CD4-positive, alpha-beta T cell (primary cell): Measurements from ENCODE around the gene TBCD. TPM values are rescaled to one million over a fixed set of nuclear protein-coding genes. Genes with fewer than 3 reads are reported as not detected.
A peak's percentile ranks its signal among the peaks of the same experiment; 100 is the strongest.

Source experiments
- ATAC-seq: fragments of 200-7000 bp; cut with Tn5 transposase; one replicate; pipeline ENCODE4 v1.10.0; 2022; ENCODE audit warnings: mild to moderate bottlenecking; ENCODE audit not compliant: poor library complexity
- CTCF ChIA-PET: fragments of 350-600 bp; sonication (Branson Sonifier 250); formaldehyde crosslinking; loops from one replicate; lab custom pipeline; 2021; ENCODE audit warnings: antibody characterized with exemption, inconsistent platforms; lab: Charles Lee
- POLR2A ChIA-PET: fragments of 350-600 bp; sonication (Branson Sonifier 250); formaldehyde crosslinking; loops from one replicate; lab custom pipeline; 2021; ENCODE audit warnings: antibody characterized with exemption, inconsistent platforms; lab: Charles Lee
- DNase-seq, 14 experiments: peaks; one replicate each; pipeline ENCODE4 v3.0.0-alpha.2; 2013 to 2020; ENCODE audit warnings: mixed read lengths in 2 of 14
- H3K27ac ChIP-seq, 2 donors: one replicate each; pipeline versions ENCODE4 v1.5.1 to v1.7.0; 2013; ENCODE audit warnings: low read length in 2 of 2, low read depth in 1 of 2, mild to moderate bottlenecking in 1 of 2
- H3K27me3 ChIP-seq, 2 experiments: 1 replicate in 1 of 2; 2 replicates in 1 of 2; pipeline versions ENCODE4 v1.6.1 to v1.7.0; 2013; ENCODE audit warnings: low read length in 2 of 2, control low read depth in 1 of 2, mild to moderate bottlenecking in 1 of 2, moderate library complexity in 1 of 2; ENCODE audit not compliant: insufficient read depth in 2 of 2, control insufficient read depth in 1 of 2
- H3K36me3 ChIP-seq: one replicate; pipeline ENCODE4 v1.6.1; 2013; ENCODE audit warnings: low read length, control low read depth; ENCODE audit not compliant: insufficient read depth
- H3K4me1 ChIP-seq: one replicate; pipeline ENCODE4 v1.6.1; 2013; ENCODE audit warnings: low read length, control low read depth; ENCODE audit not compliant: insufficient read depth
- H3K4me3 ChIP-seq: one replicate; pipeline ENCODE4 v1.5.1; 2013; ENCODE audit warnings: mild to moderate bottlenecking, low read length, moderate library complexity
- H3K9me3 ChIP-seq, 2 experiments: 1 replicate in 1 of 2; 2 replicates in 1 of 2; pipeline versions ENCODE4 v1.6.1 to v1.7.0; 2013; ENCODE audit warnings: low read length in 2 of 2, mild to moderate bottlenecking in 2 of 2, control low read depth in 1 of 2, moderate library complexity in 1 of 2; ENCODE audit not compliant: control insufficient read depth in 1 of 2, insufficient read depth in 1 of 2
- H3K27ac Mint-ChIP-seq: one replicate; pipeline ENCODE4 v1.8.0; 2020; ENCODE audit warnings: mixed read lengths
- H3K27me3 Mint-ChIP-seq: one replicate; pipeline ENCODE4 v1.8.0; 2021; ENCODE audit warnings: mixed read lengths
- H3K36me3 Mint-ChIP-seq: one replicate; pipeline ENCODE4 v1.8.0; 2021; ENCODE audit warnings: low read depth, mixed read lengths
- H3K4me1 Mint-ChIP-seq: one replicate; pipeline ENCODE4 v1.8.0; 2021; ENCODE audit warnings: low read depth, mixed read lengths
- H3K4me3 Mint-ChIP-seq: one replicate; pipeline ENCODE4 v1.8.0; 2020; ENCODE audit warnings: mild to moderate bottlenecking, mixed read lengths
- H3K9me3 Mint-ChIP-seq: one replicate; pipeline ENCODE4 v1.8.0; 2020; ENCODE audit warnings: mixed read lengths
- CTCF ChIP-seq: fragments of 200-600 bp; IDR thresholded peaks from one replicate; pipeline ENCODE4 v1.8.0; 2022; ENCODE audit warnings: antibody characterized with exemption, mild to moderate bottlenecking
- intact Hi-C, 2 experiments: fragments of 100-400 bp; cut with DNase I in 1 of 2; cut with micrococcal nuclease in 1 of 2; formaldehyde crosslinking; loops; one replicate each; pipeline versions ENCODE4 v1.15.1 to v1.9.0; 2023 to 2025; cut with DNase I, micrococcal nuclease
- total RNA-seq, 174 experiments: library from RNA in 2 of 174; stranded (reverse) in 2 of 174; gene quantifications; one replicate each; pipeline ENCODE4 v1.2.3 and lab custom pipeline; 2021 to 2026

Gene TBCD
- total RNA-seq, 2 experiments from 2014 or later: 74.6 to 80.3 TPM

GRCh38 chr17:82895087-82895486 lies 143.2 kb downstream of the TBCD start:
- DNase-seq: no peak
- no peak overlapping the region for H3K4me3 ChIP-seq
- Mint-ChIP-seq H3K27ac (peak overlapping the region; percentile 56), H3K9me3 (no peaks in the 10 kb centered on the region), H3K4me3 (no peak overlapping the region), H3K36me3 (peaks cover 37% of the 10 kb centered on the region), H3K4me1 (peaks cover 33% of the 10 kb centered on the region), H3K27me3 (no peaks in the 10 kb centered on the region)
- no peak for TF ChIP-seq CTCF
- ChIA-PET CTCF (no interaction called here), POLR2A (interaction anchor here (4.4 kb wide), 1 partner anchor 12 kb away, joined by 29 read pairs; no protein-coding TSS in a partner anchor)
- intact Hi-C loops: no loop called here
- no peak for ATAC-seq
- H3K27ac ChIP-seq: no peak overlapping the region
- H3K36me3 ChIP-seq: peaks cover 37% of the 10 kb centered on the region
- H3K9me3 ChIP-seq: no peaks in the 10 kb centered on the region
- H3K27me3 ChIP-seq: no peaks in the 10 kb centered on the region
- H3K4me1 ChIP-seq: peaks cover 38% of the 10 kb centered on the region

GRCh38 chr17:82896071-82897000 lies 144.5 kb downstream of the TBCD start:
- ChIA-PET POLR2A (interaction anchor here (4.4 kb wide), 1 partner anchor 13 kb away, joined by 29 read pairs; no protein-coding TSS in a partner anchor), CTCF (interaction anchor here (1.6 to 1.8 kb wide), 2 partner anchors 13 to 33 kb away, joined by 3 to 4 read pairs; no protein-coding TSS in a partner anchor)
- no peaks in the 10 kb centered on the region for H3K27me3 Mint-ChIP-seq
- H3K4me1 ChIP-seq: peaks cover 39% of the 10 kb centered on the region
- H3K36me3 Mint-ChIP-seq: peaks cover 45% of the 10 kb centered on the region
- no peak for TF ChIP-seq CTCF
- no peak overlapping the region for H3K27ac ChIP-seq
- no peaks in the 10 kb centered on the region for H3K27me3 ChIP-seq
- no peak for DNase-seq
- no peaks in the 10 kb centered on the region for H3K9me3 ChIP-seq
- H3K9me3 Mint-ChIP-seq: no peaks in the 10 kb centered on the region
- peak overlapping the region; percentile 39 for H3K27ac Mint-ChIP-seq
- intact Hi-C loops: no loop called here
- no peak overlapping the region for H3K4me3 ChIP-seq
- peaks cover 33% of the 10 kb centered on the region for H3K4me1 Mint-ChIP-seq
- H3K4me3 Mint-ChIP-seq: no peak overlapping the region
- H3K36me3 ChIP-seq: peaks cover 42% of the 10 kb centered on the region
- no peak for ATAC-seq

GRCh38 chr17:82897514-82898249 lies 145.8 kb downstream of the TBCD start:
- Mint-ChIP-seq H3K27me3 (no peaks in the 10 kb centered on the region), H3K9me3 (no peaks in the 10 kb centered on the region), H3K4me3 (no peak overlapping the region), H3K36me3 (peaks cover 54% of the 10 kb centered on the region), H3K27ac (no peak overlapping the region), H3K4me1 (peaks cover 26% of the 10 kb centered on the region)
- DNase-seq: no peak
- intact Hi-C loops: no loop called here
- Histone ChIP-seq H3K36me3 (peaks cover 47% of the 10 kb centered on the region), H3K4me3 (no peak overlapping the region), H3K9me3 (no peaks in the 10 kb centered on the region), H3K27ac (no peak overlapping the region), H3K27me3 (no peaks in the 10 kb centered on the region), H3K4me1 (peaks cover 30% of the 10 kb centered on the region)
- ChIA-PET POLR2A (no interaction called here), CTCF (interaction anchor here (0.6 to 1.6 kb wide), 2 partner anchors 14 to 638 kb away, joined by 3 to 4 read pairs; no protein-coding TSS in a partner anchor)
- TF ChIP-seq CTCF: no peak
- ATAC-seq: no peak
